HG02759 (cell line): ENCODE data around the gene FBXO46.
"Not testable (repeated sequence)": the region's sequence is repeated elsewhere in the genome, so short reads cannot be mapped to it uniquely, and the experiment has no call there.

Experiments used
- ATAC-seq: cut with Tn5 transposase; IDR thresholded peaks from one replicate; pipeline ENCODE4 v1.9.1; 2021; ENCODE audit warnings: mild to moderate bottlenecking, moderate library complexity; ENCODE audit not compliant: unreplicated experiment

The FBXO46 gene

GRCh38 chr19:45729800-45730290, 851 bp downstream of the FBXO46 start:
- ATAC-seq = no peak

GRCh38 chr19:45728683-45729082, 2.0 kb downstream of the FBXO46 start:
- not testable (repeated sequence) for ATAC-seq

GRCh38 chr19:45720065-45720464, 10.6 kb downstream of the FBXO46 start:
- not testable (repeated sequence) for ATAC-seq

GRCh38 chr19:45717983-45718650, 12.6 kb downstream of the FBXO46 start:
- no peak for ATAC-seq

DNA sequence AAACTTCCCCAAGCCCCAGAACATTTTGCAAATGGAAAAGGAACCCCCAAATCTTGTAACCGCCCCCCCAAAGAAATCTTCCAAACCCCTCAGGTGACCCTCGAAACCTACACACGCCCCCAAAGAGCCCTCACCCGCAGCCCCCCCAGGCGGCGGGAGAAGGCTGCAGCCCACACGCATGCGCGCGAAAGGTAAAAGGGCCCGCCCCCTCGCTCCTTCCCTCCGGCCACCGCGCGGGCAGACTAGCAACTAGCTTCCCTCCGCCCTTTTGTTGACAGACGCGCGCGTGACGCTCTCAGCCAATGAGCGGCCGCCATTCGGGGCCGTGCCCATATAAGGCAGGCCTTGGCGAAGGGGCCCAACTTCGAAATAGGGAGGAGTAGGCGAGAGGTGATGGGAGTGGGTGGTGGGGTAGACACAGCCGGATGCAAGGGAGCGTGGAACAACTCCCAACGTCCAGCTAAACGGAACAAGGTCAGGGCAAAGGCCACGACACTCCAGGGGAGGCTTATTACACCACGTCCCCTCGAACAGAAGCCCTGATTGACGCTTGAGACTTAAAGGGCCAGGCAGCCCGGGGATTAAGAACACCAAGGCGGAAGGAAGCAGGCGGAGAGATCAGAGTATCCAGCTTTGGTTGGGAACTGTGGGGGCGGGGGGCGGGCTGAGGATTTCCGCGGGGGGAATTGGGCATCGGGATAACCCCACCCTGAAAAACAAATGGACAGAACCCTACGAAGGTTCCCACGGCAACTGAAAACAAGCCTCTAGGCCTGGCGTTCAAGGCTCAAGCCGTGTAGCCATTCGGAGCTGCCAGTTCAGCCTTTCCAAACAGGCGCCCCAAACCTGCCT, 13.3 kb downstream of the FBXO46 start:
- peak; percentile 94 for ATAC-seq

- no peak for ATAC-seq
These were observed 14.2 kb downstream of the FBXO46 start for GRCh38 chr19:45716359-45717130.

DNA sequence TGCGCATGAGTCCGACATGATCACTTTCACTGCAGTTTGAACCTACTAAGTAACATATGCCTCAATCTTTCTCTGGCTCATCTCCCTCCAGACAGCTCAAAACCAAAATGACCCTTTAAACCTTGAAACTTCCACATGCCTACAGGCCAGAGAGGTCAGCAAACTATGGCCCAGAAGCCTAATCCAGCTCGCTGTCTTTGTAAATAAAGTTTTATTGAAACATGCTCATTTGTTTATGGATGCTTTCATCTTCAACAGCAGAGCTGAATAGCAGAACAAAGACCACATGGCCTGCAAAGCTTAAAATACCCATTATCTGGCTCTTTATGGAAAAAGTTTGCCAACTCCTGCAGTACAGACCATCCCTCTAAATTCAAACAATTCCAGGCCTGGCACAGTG, 15.6 kb downstream of the FBXO46 start:
- ATAC-seq = no peak

GRCh38 chr19:45713141-45713540, 17.6 kb downstream of the FBXO46 start:
- no peak for ATAC-seq

DNA sequence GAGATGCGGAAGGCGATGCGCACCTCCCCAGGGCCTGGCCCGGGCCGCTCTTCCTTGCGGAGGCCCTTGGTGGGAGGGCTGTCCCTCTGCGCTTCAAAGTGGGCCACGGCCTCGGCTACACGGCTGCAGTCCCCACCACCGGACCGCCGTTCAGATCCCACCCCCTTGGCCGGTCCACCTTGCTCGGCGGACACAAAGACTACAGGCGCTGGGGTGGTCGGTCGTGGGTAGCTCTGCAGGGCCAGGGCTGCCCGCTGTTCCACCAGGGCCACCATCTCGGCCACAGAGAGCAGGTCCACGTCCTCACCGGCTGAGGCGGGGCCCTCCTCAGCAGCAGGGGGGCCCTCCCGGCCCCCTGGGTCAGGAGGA, 18.0 kb downstream of the FBXO46 start:
- no peak for ATAC-seq

- no peak for ATAC-seq
These were observed 18.6 kb downstream of the FBXO46 start for GRCh38 chr19:45711851-45712698.

GRCh38 chr19:45710356-45711130, 20.2 kb downstream of the FBXO46 start:
- ATAC-seq = no peak

DNA sequence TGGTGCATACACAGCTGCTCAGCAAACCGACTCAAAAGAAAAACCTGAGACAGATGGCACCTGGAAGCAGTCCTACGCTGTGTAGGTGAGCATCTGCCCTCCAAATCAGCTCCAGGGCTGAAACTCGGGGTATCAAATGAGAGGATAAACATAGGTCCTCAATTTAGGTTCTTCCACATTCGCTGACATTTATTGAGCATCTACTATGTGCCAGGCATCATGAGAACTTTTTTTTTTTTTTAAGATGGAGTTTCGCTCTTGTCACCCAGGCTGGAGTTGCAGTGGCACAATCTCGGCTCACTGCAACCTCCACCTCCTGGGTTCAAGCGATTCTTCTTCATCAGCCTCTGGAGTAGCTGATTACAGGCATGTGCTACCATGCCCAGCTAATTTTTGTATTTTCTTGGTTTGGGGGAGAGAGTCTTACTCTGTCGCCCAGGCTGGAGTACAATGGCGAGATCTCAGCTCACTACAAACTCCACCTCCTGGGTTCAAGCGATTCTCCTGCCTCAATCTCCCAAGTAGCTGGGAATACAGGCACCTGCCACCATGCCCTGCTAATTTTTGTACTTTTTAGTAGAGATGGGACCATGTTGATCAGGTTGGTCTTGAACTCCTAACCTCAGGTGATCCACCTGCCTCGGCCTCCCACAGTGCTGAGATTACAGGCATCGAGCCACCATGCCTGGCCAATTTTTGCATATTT, 24.8 kb downstream of the FBXO46 start:
- no peak for ATAC-seq

DNA sequence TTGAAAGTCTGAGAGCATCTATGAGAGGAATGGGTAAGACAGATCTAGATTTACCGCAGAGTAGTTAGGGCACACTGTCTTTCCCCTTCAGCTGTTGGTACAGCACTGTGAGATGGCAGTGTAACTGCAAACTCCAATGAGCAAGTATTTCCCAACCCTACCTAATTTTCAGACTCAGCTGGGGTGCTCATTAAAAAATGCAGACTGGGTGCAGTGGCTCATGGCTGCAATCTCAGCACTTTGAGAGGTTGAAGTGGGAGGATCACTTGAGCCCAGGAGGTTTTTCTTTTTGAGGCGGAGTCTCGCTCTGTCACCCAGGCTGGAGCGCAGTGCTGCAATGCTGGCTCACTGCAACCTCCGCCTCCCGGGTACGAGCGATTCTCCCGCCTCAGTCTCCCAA, 25.6 kb downstream of the FBXO46 start:
- no peak for ATAC-seq

DNA sequence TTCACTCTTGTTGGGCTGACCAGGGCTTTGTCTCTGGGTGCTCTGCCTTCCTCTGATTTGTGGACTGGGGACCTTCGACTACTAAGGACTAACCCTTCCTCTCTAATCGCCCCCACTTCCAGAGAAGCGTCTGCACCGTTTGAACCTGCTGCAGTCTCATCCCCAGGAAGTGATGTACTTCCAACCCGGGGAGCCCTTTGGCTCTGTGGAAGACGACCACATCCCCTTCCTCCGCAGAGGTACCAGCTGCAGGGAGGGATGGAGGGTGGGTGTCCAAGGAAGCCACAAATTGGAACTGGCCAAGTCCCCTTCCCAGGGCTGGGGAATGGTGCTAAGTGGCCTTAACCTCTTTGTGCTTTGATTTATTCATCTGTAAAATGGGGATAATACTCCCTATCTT, 29.0 kb downstream of the FBXO46 start:
- no peak for ATAC-seq

GRCh38 chr19:45693106-45693788, 37.4 kb downstream of the FBXO46 start:
- ATAC-seq = no peak

DNA sequence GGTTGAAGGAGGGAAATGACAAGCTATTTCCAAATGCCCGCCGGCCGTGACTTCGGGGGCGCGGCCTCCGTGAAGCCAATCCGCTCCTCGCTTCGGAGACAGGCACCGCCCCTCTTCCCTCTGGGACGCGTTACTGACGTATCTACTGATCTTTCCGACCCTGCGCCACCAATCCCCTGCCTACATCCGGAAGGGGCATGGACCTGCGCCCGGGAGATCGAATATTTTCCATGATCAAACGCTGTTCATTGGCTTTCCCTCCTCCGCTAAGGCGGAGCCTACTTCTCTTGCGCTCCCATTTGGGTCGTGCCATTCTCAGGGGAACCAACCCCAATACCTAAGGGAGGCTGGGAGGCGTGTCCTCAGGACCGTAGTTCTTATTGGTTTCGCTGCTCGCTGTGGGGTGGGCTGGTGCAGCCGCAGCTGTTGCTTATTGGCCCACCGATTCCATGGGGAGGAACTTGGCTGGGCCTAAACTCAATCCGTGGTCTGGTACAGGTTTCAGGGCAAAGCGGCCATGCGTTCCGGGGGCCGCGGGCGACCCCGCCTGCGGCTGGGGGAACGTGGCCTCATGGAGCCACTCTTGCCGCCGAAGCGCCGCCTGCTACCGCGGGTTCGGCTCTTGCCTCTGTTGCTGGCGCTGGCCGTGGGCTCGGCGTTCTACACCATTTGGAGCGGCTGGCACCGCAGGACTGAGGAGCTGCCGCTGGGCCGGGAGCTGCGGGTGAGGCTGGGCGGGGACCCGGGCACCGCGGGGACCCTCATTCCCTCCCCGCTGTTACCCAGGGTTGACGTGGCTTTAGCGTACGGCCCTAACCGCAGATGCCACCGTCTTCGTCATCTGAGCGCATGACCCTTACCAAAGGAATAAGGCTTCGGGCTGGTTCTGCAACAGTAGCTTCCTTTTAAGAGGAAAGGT, 38.2 kb downstream of the FBXO46 start, which contains the start of gene QPCTL:
QPCTL (plus strand) TSS at position 480 of the 919 bp plus-strand sequence; CDS start at position 518, 38 bp downstream.
- peak; percentile 83 for ATAC-seq

DNA sequence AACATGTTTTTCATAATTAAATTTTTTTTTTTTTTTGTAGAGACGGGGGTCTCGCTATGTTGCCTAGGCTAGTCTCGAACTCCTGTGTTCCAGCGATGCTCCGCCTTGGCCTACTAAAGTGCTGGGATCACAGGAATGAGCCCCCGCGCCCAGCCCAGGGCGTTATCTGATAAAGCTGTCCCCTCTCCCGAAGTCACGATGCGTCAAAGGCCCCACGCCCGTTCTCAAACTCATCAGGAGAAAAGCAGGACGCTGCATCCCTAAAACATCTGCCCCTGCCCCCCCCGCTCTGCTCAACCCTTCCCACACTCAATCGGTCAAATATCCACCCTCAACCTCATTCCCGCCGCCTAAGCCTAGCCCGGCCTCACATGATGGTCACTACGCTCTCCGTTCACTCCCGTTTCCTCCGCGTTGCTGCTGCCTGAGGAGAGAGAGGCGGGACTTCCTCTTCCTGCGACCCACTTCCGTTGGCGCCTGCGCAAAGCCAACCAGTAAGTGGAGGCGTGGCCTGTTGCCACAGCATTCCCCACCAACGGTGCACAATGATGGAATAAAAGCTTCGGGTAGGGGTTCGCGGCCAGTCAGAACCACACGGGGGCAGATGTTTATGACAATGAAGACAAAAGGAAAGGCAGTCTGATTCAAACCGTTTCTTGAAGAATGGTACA, 39.0 kb downstream of the FBXO46 start, which contains the start of gene SNRPD2:
SNRPD2 (minus strand) TSS at position 438 of the 671 bp plus-strand sequence; CDS start at position 373, 65 bp downstream.
- ATAC-seq = peak; percentile 57
